Ovary (tissue), 3 donors: ENCODE results near the gene ZPBP.

ENCODE experiments used
- CTCF ChIP-seq, 3 donors: fragments of 450-650 bp in 2 of 3; fragments of 200-600 bp in 1 of 3; IDR thresholded peaks; one replicate each; pipeline versions ENCODE4 v1.5.1 to v1.8.0; 2016 to 2022; ENCODE audit warnings: antibody characterized with exemption in 3 of 3, mild to moderate bottlenecking in 1 of 3
- POLR2A ChIP-seq: fragments of 450-650 bp; IDR thresholded peaks from one replicate; pipeline ENCODE4 v1.6.1; 2017; ENCODE audit warnings: antibody characterized with exemption, mild to moderate bottlenecking, moderate library complexity
- donor health status: DM: no; HTN: no; CAD: no.

DNA sequence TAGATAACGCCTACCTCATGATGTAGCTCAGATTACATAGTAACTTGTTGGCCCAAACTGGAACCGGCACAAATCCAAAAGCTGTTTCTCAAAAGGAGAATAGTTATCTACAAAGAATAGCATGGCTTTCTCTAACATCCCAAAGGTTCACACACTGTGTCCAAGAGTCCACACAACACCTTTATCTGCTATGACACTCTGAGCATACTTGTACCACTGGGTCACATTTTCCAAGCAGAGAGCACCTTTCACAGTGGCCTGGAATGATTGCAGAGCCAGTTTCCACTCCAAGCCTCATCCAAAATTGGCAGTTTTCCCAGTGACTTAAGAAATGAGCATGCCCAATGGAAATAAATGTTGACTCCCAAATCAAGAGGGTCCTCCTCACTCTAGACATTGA lies 164.3 kb downstream of the ZPBP start:
- TF ChIP-seq CTCF (IDR thresholded peaks at IDR 0.05): no peak
- TF ChIP-seq POLR2A: no peak
